HepG2 (cell line): ENCODE measurements around the gene ZNF653. TPM values are rescaled to one million over a fixed set of nuclear protein-coding genes. Genes with fewer than 3 reads are reported as not detected.
A peak's percentile ranks its signal among the peaks of the same experiment; 100 is the strongest.

Experiments used
- CBX5 ChIP-seq: sonication (generic); formaldehyde crosslinking; IDR thresholded peaks from 2 replicates; pipeline ENCODE4 v1.4.0; 2020; ENCODE audit warnings: missing genetic modification reagents, borderline replicate concordance
- CHCHD3 ChIP-seq: sonication (generic); formaldehyde crosslinking; IDR thresholded peaks from 2 replicates; pipeline ENCODE4 v1.8.0; 2022; ENCODE audit warnings: mild to moderate bottlenecking, missing genetic modification reagents, moderate library complexity
- FOSL1 ChIP-seq: sonication (generic); formaldehyde crosslinking; IDR thresholded peaks from 2 replicates; pipeline ENCODE4 v1.9.0; 2021; ENCODE audit warnings: missing genetic modification reagents, borderline replicate concordance
- GATA4 ChIP-seq: sonication (generic); IDR thresholded peaks from 2 replicates; pipeline ENCODE4 v1.6.1; 2016; ENCODE audit warnings: antibody characterized with exemption, low read depth, borderline replicate concordance
- HNF4G ChIP-seq, 2 experiments: sonication (generic) in 1 of 2; formaldehyde crosslinking in 1 of 2; IDR thresholded peaks; 2 replicates each; pipeline versions ENCODE4 v1.4.0 to v1.6.1; 2011 to 2020; ENCODE audit warnings: borderline replicate concordance in 2 of 2, low read depth in 2 of 2, mild to moderate bottlenecking in 2 of 2, low read length in 1 of 2, missing genetic modification reagents in 1 of 2, moderate library complexity in 1 of 2
- IKZF1 ChIP-seq: fragments of 450-650 bp; IDR thresholded peaks from 2 replicates; pipeline ENCODE4 v1.7.1; 2016
- KDM3A ChIP-seq: IDR thresholded peaks from 2 replicates; pipeline ENCODE4 v1.6.1; 2018; ENCODE audit warnings: low read depth, missing compliant biosample characterization
- NFAT5 ChIP-seq: sonication (generic); formaldehyde crosslinking; IDR thresholded peaks from 2 replicates; pipeline ENCODE4 v1.4.0; 2020; ENCODE audit warnings: missing genetic modification reagents
- RCOR2 ChIP-seq: IDR thresholded peaks from 2 replicates; pipeline ENCODE4 v1.6.1; 2016; ENCODE audit warnings: missing biosample characterization, missing genetic modification reagents
- SKI ChIP-seq: fragments of 450-650 bp; IDR thresholded peaks from one replicate; pipeline ENCODE4 v1.6.1; 2018; ENCODE audit warnings: mild to moderate bottlenecking; ENCODE audit not compliant: partially characterized antibody
- THRA ChIP-seq: sonication (generic); formaldehyde crosslinking; IDR thresholded peaks from 2 replicates; pipeline ENCODE4 v1.4.0; 2020; ENCODE audit warnings: missing genetic modification reagents, borderline replicate concordance
- TOPORS ChIP-seq: sonication (generic); formaldehyde crosslinking; IDR thresholded peaks from 2 replicates; pipeline ENCODE4 v1.8.0; 2023; ENCODE audit warnings: mild to moderate bottlenecking, missing genetic modification reagents
- TSC22D2 ChIP-seq: sonication (generic); formaldehyde crosslinking; IDR thresholded peaks from 2 replicates; pipeline ENCODE4 v1.5.1; 2020; ENCODE audit warnings: missing genetic modification reagents, mild to moderate bottlenecking, borderline replicate concordance
- ZBTB39 ChIP-seq: sonication (generic); formaldehyde crosslinking; IDR thresholded peaks from 2 replicates; pipeline ENCODE4 v1.5.0; 2020; ENCODE audit warnings: missing genetic modification reagents
- ZFP36L1 ChIP-seq: sonication (generic); formaldehyde crosslinking; IDR thresholded peaks from 2 replicates; pipeline ENCODE4 v1.8.0; 2022; ENCODE audit warnings: mild to moderate bottlenecking, missing genetic modification reagents, moderate library complexity
- ZNF281 ChIP-seq: sonication (generic); formaldehyde crosslinking; IDR thresholded peaks from 2 replicates; pipeline ENCODE4 v1.4.0; 2020; ENCODE audit warnings: missing genetic modification reagents, borderline replicate concordance
- ZNF749 ChIP-seq: sonication (generic); formaldehyde crosslinking; IDR thresholded peaks from 2 replicates; pipeline ENCODE4 v1.8.0; 2022; ENCODE audit warnings: mild to moderate bottlenecking, missing genetic modification reagents, moderate library complexity, borderline replicate concordance
- ZNF768 ChIP-seq: sonication (generic); formaldehyde crosslinking; IDR thresholded peaks from 2 replicates; pipeline ENCODE4 v1.4.0; 2020; ENCODE audit warnings: missing genetic modification reagents
- ZNF780A ChIP-seq: sonication (generic); formaldehyde crosslinking; IDR thresholded peaks from 2 replicates; pipeline ENCODE4 v1.8.0; 2022; ENCODE audit warnings: mild to moderate bottlenecking, missing genetic modification reagents, moderate library complexity
- polyA plus RNA-seq, 8 experiments: library from polyadenylated mRNA; depleted of rRNA in 3 of 8; stranded (reverse) in 7 of 8; unstranded in 1 of 8; fragments of >200 nt; fragmentation: Illumina TruSeq in 4 of 8; extraction: Trizol in 4 of 8; gene quantifications; 2 replicates each; pipeline versions ENCODE4 v1.2.1 to v1.2.3, GENCODE V29; 2011 to 2016; ENCODE audit warnings: low read depth in 4 of 8, missing spikeins in 1 of 8, mixed read lengths in 1 of 8; ENCODE audit not compliant: insufficient read depth in 1 of 8
- total RNA-seq, 5 experiments: library from RNA; depleted of rRNA; stranded (reverse); fragments of >200 nt; fragmentation: Illumina TruSeq; extraction: Trizol; gene quantifications; 2 replicates each; pipeline ENCODE4 v1.2.3, GENCODE V29; 2016; ENCODE audit warnings: low read depth in 1 of 5

The ZNF653 gene
- total and polyA plus RNA-seq, 2 of the 13 experiments (the other 11 are each of a cell fraction or from before 2014, with no cell fraction given), result 4.7 to 7.1 TPM

- TF ChIP-seq NFAT5 (CRISPR knock-in tag), result no peak
- TF ChIP-seq TSC22D2, result peak; percentile 67; the same call in 1 of the 2 replicates
- TF ChIP-seq CHCHD3 (CRISPR knock-in tag), result no peak
- TF ChIP-seq ZBTB39 (CRISPR knock-in tag), result no peak
- TF ChIP-seq SKI, result no peak
- TF ChIP-seq THRA, result no peak
- TF ChIP-seq FOSL1, result no peak
- no peak for TF ChIP-seq KDM3A (CRISPR knock-in tag)
- TF ChIP-seq IKZF1, result no peak
- no peak for TF ChIP-seq TOPORS (CRISPR knock-in tag)
- TF ChIP-seq RCOR2, result peak; percentile 49; the same call in 1 of the 2 replicates
- TF ChIP-seq ZNF768 (CRISPR knock-in tag), result peak; percentile 45; the same call in 1 of the 2 replicates
- no peak for TF ChIP-seq ZNF780A (CRISPR knock-in tag)
- TF ChIP-seq CBX5 (CRISPR knock-in tag), result no peak
- no peak for TF ChIP-seq ZNF281
- TF ChIP-seq ZNF749 (CRISPR knock-in tag), result no peak
- TF ChIP-seq GATA4, result no peak
- TF ChIP-seq ZFP36L1, result no peak
- no peak for TF ChIP-seq HNF4G (IDR thresholded peaks at IDR 0.05; ENCODE audit: borderline replicate concordance, low read depth, low read length)
- TF ChIP-seq HNF4G (CRISPR knock-in tag; IDR thresholded peaks at IDR 0.05; ENCODE audit: borderline replicate concordance, low read depth), result no peak
Observed at GRCh38 chr19:11530432-11530831, 24.8 kb upstream of the ZNF653 start (continued).
